IMR-90 (cell line): Measurements from ENCODE around the gene TNNT1.

Experiments
- CEBPB ChIP-seq: IDR thresholded peaks from 2 replicates; pipeline ENCODE4 v1.6.1; 2012; ENCODE audit warnings: low read depth, low read length, improper control_type of control experiment
- SMC3 ChIP-seq: fragments of 150-350 bp; IDR thresholded peaks from 2 replicates; pipeline ENCODE4 v1.6.1; 2016; ENCODE audit warnings: low read depth, mild to moderate bottlenecking, antibody characterized with exemption, low read length, moderate library complexity

DNA sequence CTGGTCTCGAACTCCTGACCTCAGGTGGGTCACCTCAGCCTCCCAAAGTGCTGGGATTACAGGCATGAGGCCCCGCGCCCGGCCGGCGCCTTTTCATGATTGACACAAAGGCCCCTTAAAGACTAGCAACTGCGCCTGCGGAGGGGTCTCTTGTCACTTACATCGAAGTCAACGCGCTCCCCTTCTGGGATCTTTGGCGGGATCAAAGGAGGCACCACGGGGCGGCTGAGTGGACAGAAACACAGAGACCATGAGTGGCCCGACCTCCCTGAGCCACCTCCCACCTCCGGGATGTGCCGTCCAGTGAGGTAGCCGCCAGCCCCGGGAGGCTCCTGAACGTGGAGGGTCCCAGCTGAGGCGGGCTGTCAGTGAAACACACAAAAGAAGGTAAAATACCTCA, 7.3 kb downstream of the TNNT1 start:
- TF ChIP-seq CEBPB (no peak), SMC3 (no peak)
